GM12878 (cell line): Measurements from ENCODE around the gene C6orf52. TPM values are rescaled to one million over a fixed set of nuclear protein-coding genes. Genes with fewer than 3 reads are reported as not detected.

ENCODE experiments used
- ATAC-seq: fragments of 200-7000 bp; cut with Tn5 transposase; 3 replicates; pipeline ENCODE4 v1.9.1; 2020; ENCODE audit warnings: mild to moderate bottlenecking, moderate library complexity
- BruUV-seq: library from RNA; stranded (reverse); fragments of 400-500 nt; replicated peaks from 2 replicates; lab custom pipeline; 2021; lab: Mats Ljungman, UMichigan
- CTCF ChIA-PET: fragments of 300-600 bp; sonication (Branson Sonifier 250); formaldehyde crosslinking; extraction: SDS; loops from one replicate; lab custom pipeline; 2021; ENCODE audit warnings: inconsistent platforms; lab: Yijun Ruan, JAX
- POLR2A ChIA-PET: fragments of 350-600 bp; formaldehyde crosslinking; extraction: SDS; loops from one replicate; lab custom pipeline; 2021; ENCODE audit warnings: inconsistent platforms; lab: Charles Lee
- RAD21 ChIA-PET: fragments of 300-600 bp; sonication (Branson Sonifier 250); formaldehyde crosslinking; loops from one replicate; lab custom pipeline; 2023; ENCODE audit warnings: antibody characterized with exemption; ENCODE audit not compliant: unreplicated experiment; lab: Charles Lee
- SMC1A ChIA-PET: fragments of 300-600 bp; sonication (Branson Sonifier 250); formaldehyde crosslinking; loops from one replicate; lab custom pipeline; 2023; ENCODE audit not compliant: unreplicated experiment, uncharacterized antibody; lab: Charles Lee
- DNase-seq: peaks from one replicate; pipeline ENCODE4 v3.0.0-alpha.2; 2011; ENCODE audit warnings: low read depth, low spot score
- FAIRE-seq: peaks from 3 replicates; lab custom pipeline; 2011; peaks lifted over from hg19 to GRCh38; lab: Jason Lieb, UNC
- H2AFZ ChIP-seq: 2 replicates; pipeline ENCODE4 v1.6.0; 2011; ENCODE audit warnings: low read depth, low read length, control low read depth; ENCODE audit not compliant: control insufficient read depth
- H3K27ac ChIP-seq: 2 replicates; pipeline ENCODE4 v1.5.1; 2011; ENCODE audit warnings: control low read depth; ENCODE audit not compliant: control insufficient read depth, insufficient read depth
- H3K27me3 ChIP-seq, 2 experiments: replicated peaks in 1 of 2; 2 replicates each; pipeline versions ENCODE4 v1.6.0 to v1.6.1; 2011; ENCODE audit warnings: low read length in 1 of 2; ENCODE audit not compliant: control insufficient read depth in 2 of 2, insufficient read depth in 2 of 2
- H3K36me3 ChIP-seq, 2 experiments: 2 replicates each; pipeline ENCODE4 v1.5.1; 2011; ENCODE audit warnings: low read length in 1 of 2; ENCODE audit not compliant: control insufficient read depth in 2 of 2, insufficient read depth in 2 of 2
- H3K4me1 ChIP-seq: 2 replicates; pipeline ENCODE4 v1.6.1; 2011; ENCODE audit warnings: mild to moderate bottlenecking, low read length, moderate library complexity, mixed read lengths; ENCODE audit not compliant: control insufficient read depth, insufficient read depth
- H3K4me2 ChIP-seq: 2 replicates; pipeline ENCODE4 v1.6.0; 2011; ENCODE audit warnings: control low read depth; ENCODE audit not compliant: control insufficient read depth, insufficient read depth
- H3K4me3 ChIP-seq: fragments of 200-600 bp; sonication (generic); 2 replicates; pipeline ENCODE4 v1.5.1; 2016
- H3K79me2 ChIP-seq: 2 replicates; pipeline ENCODE4 v1.6.0; 2011; ENCODE audit warnings: low read length; ENCODE audit not compliant: control insufficient read depth, insufficient read depth
- H3K9ac ChIP-seq: 2 replicates; pipeline ENCODE4 v1.8.0; 2011; ENCODE audit warnings: low read length, control low read depth, mixed read lengths; ENCODE audit not compliant: control insufficient read depth, insufficient read depth
- H3K9me3 ChIP-seq: replicated peaks from 3 replicates; pipeline ENCODE4 v1.5.1; 2011; ENCODE audit warnings: mild to moderate bottlenecking, low read length; ENCODE audit not compliant: control insufficient read depth, insufficient read depth
- H4K20me1 ChIP-seq: 2 replicates; pipeline ENCODE4 v1.6.0; 2011; ENCODE audit not compliant: control insufficient read depth, insufficient read depth
- EED ChIP-seq: sonication (generic); IDR thresholded peaks from 2 replicates; pipeline ENCODE4 v1.6.1; 2016; ENCODE audit warnings: antibody characterized with exemption, low read depth
- EZH2 ChIP-seq: IDR thresholded peaks from 2 replicates; pipeline ENCODE4 v1.6.1; 2012; ENCODE audit warnings: low read depth, mild to moderate bottlenecking, control low read depth, inconsistent platforms, low read length, borderline replicate concordance; ENCODE audit not compliant: control insufficient read depth
- NFIC ChIP-seq: IDR thresholded peaks from 2 replicates; pipeline ENCODE4 v1.6.1; 2012; ENCODE audit warnings: low read depth, mild to moderate bottlenecking, inconsistent platforms, low read length, moderate library complexity
- POLR2AphosphoS5 ChIP-seq: IDR thresholded peaks from 2 replicates; pipeline ENCODE4 v1.6.1; 2011; ENCODE audit warnings: mild to moderate bottlenecking, low read length, inconsistent platforms
- SMARCA5 ChIP-seq: fragments of 450-650 bp; IDR thresholded peaks from 2 replicates; pipeline ENCODE4 v1.6.1; 2017; ENCODE audit warnings: mild to moderate bottlenecking
- WGBS: methylation state at CpG from one replicate; pipeline ENCODE4 v1.1.6; 2016; ENCODE audit warnings: low lambda C conversion rate; ENCODE audit not compliant: insufficient replicate concordance, insufficient coverage; ENCODE audit errors: missing lambda C conversion rate; 5-methylcytosine and 5-hydroxymethylcytosine counted together
- in situ Hi-C: fragments of 300-500 bp; cut with MboI; formaldehyde crosslinking; loops from 9 replicates; pipeline ENCODE4 v1.14.3; 2018; ENCODE audit warnings: mixed read lengths
- intact Hi-C: fragments of 100-400 bp; cut with micrococcal nuclease; formaldehyde crosslinking; loops from one replicate; pipeline ENCODE4 v1.14.2; 2022; ENCODE audit not compliant: unreplicated experiment
- polyA plus RNA-seq, 11 experiments: library from polyadenylated mRNA; depleted of rRNA in 4 of 11; unstranded in 6 of 11; stranded (reverse) in 5 of 11; fragments of >200 nt; fragmentation: Nextera tagmentation in 4 of 11; fragmentation: Illumina TruSeq in 1 of 11; extraction: Ambion mirVana in 4 of 11; extraction: Trizol in 1 of 11; gene quantifications; 1 replicate in 1 of 11; 2 replicates in 10 of 11; pipeline versions ENCODE4 v1.2.1 to v1.2.3, GENCODE V29; 2011 to 2016; ENCODE audit warnings: inconsistent platforms in 2 of 11, missing spikeins in 2 of 11, low read depth in 1 of 11
- total RNA-seq, 4 experiments: library from RNA; depleted of rRNA in 3 of 4; stranded (reverse); fragments of >200 nt in 3 of 4; fragmentation: Illumina TruSeq in 1 of 4; extraction: Trizol in 1 of 4; gene quantifications; 2 replicates each; pipeline versions ENCODE4 v1.2.1 to v1.2.3, GENCODE V29; 2013 to 2021

The C6orf52 gene
- total and polyA plus RNA-seq, 10 of the 15 experiments (the other 5 are each of a cell fraction or from before 2014, with no cell fraction given) = 2.7 to 15.1 (median 4.9) TPM

GRCh38 chr6:10692965-10693538 lies 1.4 kb downstream of the C6orf52 start:
- Histone ChIP-seq H3K79me2 (peaks cover 45% of the 10 kb centered on the region), H2AFZ (no peak overlapping the region), H3K9ac (peak overlapping the region; percentile 90; the same call in 1 of the 2 replicates), H3K36me3 (peaks cover 0 to 3% of the 10 kb centered on the region in 2 experiments; a peak in 2 of 4 replicates), H3K4me2 (peak overlapping the region; percentile 75), H3K27me3 (no peaks in the 10 kb centered on the region), H4K20me1 (no peaks in the 10 kb centered on the region), H3K27ac (no peak overlapping the region), H3K4me1 (peaks cover 7% of the 10 kb centered on the region), H3K9me3 (no peaks in the 10 kb centered on the region), H3K4me3 (peak overlapping the region; percentile 73)
- intact Hi-C loops (no loop called here), in situ Hi-C loops (no loop called here)
- POLR2A ChIA-PET = no interaction called here
- CTCF ChIA-PET = no interaction called here
- SMC1A ChIA-PET = interaction anchor here (1.0 kb wide), 1 partner anchor 18 kb away, joined by 3 read pairs; no protein-coding TSS in a partner anchor
- no TSS peak for BruUV-seq
- FAIRE-seq (no peak), ATAC-seq (no peak), DNase-seq (no peak)
- RAD21 ChIA-PET = no interaction called here
- 100% methylated on average over 8 of the region's 8 CpGs for WGBS
- TF ChIP-seq NFIC (no peak), EZH2 (no peak), EED (no peak), SMARCA5 (no peak), POLR2AphosphoS5 (0 out of 2 replicates have a peak, but pooled peaks have one; percentile 24)
